GM21447 (cell line): ENCODE measurements around the gene RLN1.
"Not testable (repeated sequence)": the region's sequence is repeated elsewhere in the genome, so short reads cannot be mapped to it uniquely, and the experiment has no call there.

Experiments
- ATAC-seq: cut with Tn5 transposase; IDR thresholded peaks from one replicate; pipeline ENCODE4 v1.9.1; 2021; ENCODE audit not compliant: unreplicated experiment

The RLN1 gene

GRCh38 chr9:5338992-5339981 is at the start of gene RLN1:
TSS of gene RLN1 (minus strand) at chr9:5339876. CDS start at chr9:5339746, 130 bp downstream.
- ATAC-seq, result peak; percentile 97

GRCh38 chr9:5389109-5389732 is 49.5 kb upstream of the RLN1 start:
- no peak for ATAC-seq

- ATAC-seq, result no peak
Observed at GRCh38 chr9:5388026-5388819, 48.5 kb upstream of the RLN1 start.

GRCh38 chr9:5384436-5384835 is 44.8 kb upstream of the RLN1 start:
- no peak for ATAC-seq

- no peak for ATAC-seq
Observed at GRCh38 chr9:5382479-5382878, 42.8 kb upstream of the RLN1 start.

- no peak for ATAC-seq
Observed at GRCh38 chr9:5375790-5376477, 36.3 kb upstream of the RLN1 start.

- ATAC-seq, result no peak
Observed at GRCh38 chr9:5375091-5375490, 35.4 kb upstream of the RLN1 start.

GRCh38 chr9:5364294-5365024 is 24.8 kb upstream of the RLN1 start:
- peak; percentile 89 for ATAC-seq

- ATAC-seq, result no peak
Observed at GRCh38 chr9:5361326-5362010, 21.8 kb upstream of the RLN1 start.

- ATAC-seq, result no peak
Observed at GRCh38 chr9:5360341-5360740, 20.7 kb upstream of the RLN1 start.

- no peak for ATAC-seq
Observed at GRCh38 chr9:5357431-5358105, 17.9 kb upstream of the RLN1 start.

- no peak for ATAC-seq
Observed at GRCh38 chr9:5355817-5356216, 16.1 kb upstream of the RLN1 start.

GRCh38 chr9:5355226-5355625 is 15.6 kb upstream of the RLN1 start:
- ATAC-seq, result no peak

GRCh38 chr9:5354184-5354583 is 14.5 kb upstream of the RLN1 start:
- no peak for ATAC-seq

GRCh38 chr9:5352637-5353248 is 13.1 kb upstream of the RLN1 start:
- no peak for ATAC-seq

- no peak for ATAC-seq
Observed at GRCh38 chr9:5336688-5337087, 3.0 kb downstream of the RLN1 start.

GRCh38 chr9:5331276-5331675 is 8.4 kb downstream of the RLN1 start:
- ATAC-seq, result not testable (repeated sequence)

GRCh38 chr9:5326893-5327548 is 12.7 kb downstream of the RLN1 start:
- ATAC-seq, result no peak
